Measurements from ENCODE around the gene PTPRG. TPM values are rescaled to one million over a fixed set of nuclear protein-coding genes. Genes with fewer than 3 reads are reported as not detected.

Gene PTPRG
- polyA plus RNA-seq, 5 donors = 28.0 to 55.8 (median 48.4) TPM

DNA sequence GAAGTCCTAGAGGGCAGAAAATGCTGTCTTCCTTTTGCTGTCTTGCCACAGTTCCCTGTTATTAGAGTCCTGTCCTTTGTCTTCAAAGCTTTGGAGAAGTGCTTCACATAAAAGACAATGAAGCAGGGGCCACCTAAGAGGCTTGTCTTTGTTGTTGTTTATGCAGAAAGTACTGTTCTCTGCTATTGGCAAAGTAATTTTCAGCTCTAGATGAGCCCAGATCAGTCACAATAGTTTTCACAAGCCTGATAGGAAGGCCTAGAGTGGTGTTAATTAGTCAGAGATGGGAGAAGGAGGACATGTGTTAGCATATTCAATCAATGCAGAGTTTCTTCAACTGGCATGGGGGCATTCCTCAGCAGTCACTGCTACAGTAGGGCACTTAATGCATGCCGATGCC lies 300.0 kb downstream of the PTPRG start:
- no peak for DNase-seq

DNA sequence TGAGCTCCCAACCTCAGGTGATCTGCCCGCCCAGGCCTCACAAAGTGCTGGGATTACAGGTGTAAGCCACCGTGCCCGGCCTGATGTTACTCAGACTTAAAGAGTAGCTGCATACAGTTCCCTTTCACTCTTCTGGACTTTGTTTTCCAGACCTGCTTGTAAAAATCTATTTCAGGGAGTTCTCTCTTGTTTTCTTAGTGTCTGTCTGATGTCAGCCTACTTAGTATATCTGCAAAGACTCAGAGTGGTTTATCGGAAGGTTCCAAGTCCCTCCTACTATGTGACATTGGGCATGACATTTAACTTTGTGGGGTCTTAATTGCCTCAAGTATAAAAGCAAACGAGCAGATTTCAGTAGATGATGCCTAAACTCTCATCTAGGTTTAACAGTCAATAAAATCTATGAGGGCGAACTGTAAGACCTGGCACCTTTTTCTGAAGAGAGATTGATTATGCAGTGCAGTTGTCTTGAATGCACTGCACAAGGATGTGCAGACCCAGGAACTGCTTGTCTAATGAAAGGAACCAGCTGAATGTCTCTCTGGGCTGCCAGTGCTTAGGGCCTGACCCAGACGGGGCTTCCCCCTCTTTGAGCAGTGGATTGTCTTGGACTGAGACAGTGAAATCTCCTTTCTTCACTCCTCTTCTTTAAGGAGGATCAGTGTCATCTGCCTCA lies 301.4 kb downstream of the PTPRG start:
- DNase-seq = no peak

DNA sequence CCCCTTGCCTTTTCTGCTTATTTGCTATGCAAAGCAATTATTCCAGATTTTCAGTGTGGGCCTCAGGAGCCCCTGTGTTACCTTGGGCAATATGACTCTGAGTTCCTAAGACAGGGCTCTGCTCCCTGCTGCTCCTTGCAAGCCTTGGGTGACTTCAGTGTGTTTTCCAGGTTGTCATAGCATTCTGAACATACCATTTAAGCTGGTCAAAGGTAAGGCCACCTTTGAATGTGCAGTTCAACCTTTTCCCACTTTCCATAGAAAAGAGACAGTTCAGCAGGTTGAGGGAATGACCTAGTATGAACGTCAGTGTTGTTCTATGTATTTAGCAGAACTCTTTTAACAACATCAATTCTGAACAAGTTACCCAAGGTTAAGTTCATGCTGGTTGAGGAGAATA lies 302.2 kb downstream of the PTPRG start:
- DNase-seq = no peak

DNA sequence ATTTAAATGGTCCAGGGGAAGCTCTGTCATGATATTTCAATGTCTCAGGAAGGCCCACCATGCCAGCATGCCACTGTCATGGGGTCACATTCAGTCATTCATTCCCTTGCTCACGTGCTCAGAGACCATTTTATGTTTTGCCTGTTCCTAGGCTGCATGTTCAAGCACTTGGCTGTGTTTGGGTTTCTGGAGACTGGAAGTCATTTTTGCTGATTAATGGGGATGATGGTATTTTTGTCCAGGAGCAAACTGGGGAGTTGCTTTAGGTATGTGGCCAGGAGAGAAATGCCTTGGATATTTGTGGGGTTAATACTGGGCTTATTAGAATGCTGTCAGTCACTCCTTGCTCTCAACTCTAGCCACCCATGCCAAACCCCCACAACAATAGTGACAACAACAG lies 303.5 kb downstream of the PTPRG start:
- no peak for DNase-seq

DNA sequence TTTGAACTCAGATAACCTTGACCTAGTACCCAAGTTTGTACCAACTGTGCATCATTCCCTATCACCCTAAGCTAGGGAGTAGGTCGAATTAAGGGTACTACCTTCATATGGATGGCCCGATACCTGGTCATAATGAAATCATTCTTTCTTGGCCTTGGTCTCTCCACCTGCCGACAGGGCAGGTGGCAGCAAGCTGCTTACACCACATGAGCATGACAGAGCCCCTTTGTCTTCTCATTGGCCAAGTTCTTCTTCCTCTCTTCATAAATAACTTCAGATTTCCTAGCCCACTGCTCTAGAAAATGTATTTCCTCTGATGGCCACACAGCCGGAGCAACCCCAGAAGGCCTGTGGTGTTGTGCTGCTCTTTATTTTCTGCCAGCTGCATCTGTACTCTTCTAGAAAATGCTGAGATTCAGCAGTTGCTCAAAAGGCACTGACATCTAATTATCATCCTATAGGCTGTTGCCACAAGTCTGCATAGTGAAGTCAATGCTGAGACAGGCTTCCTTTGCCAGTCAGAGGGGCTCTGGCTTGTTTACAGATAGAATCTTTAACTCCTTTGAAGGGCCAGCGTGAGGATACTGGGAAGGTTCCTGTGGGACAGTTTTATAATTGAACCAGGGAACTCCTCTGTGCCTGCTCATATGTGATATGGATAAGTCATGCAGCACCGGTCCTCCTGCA lies 304.2 kb downstream of the PTPRG start:
- DNase-seq = no peak

DNA sequence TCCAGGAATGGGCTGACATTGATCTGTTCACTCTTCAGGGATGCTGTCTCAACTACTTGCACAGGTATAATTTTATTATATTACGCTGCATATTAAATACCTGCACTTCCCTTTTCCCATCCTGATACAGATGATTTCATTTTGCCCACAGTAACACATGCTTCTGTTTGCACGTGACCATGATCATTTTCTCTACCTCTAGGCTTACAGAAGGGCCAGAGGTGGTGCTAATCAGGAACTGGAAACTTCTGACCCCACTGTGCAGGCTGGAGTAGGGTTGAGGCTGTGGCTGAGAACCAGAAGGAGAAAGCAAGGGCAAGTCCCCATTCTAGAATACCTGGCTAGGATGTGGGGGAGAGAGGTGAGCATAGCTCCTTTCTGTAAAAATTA lies 304.8 kb downstream of the PTPRG start:
- no peak for DNase-seq

DNA sequence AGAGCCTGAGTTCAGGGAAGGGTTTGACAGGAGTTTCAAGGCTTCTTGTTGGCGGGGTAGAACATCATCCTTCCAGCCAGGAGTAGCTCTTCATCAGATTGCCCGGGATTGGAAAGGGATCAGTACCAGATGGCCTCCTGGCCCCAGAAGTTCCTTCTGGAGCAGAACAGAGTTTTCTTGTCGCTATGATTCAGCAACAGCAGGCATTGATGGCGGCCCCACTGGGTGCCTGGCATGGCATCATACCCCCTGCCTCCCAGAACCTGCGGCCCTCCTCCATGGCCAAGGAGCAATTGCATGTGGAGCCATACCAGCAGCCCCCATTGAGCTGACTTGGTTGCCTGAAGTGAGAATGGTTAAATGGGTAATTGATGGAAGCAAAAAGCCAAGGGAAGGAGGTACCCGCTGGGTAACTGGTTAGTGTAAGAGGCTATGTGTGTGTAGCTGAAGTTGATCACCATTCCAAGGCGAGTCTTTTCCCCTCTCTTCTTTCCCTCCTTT lies 305.6 kb downstream of the PTPRG start:
- no peak for DNase-seq

DNA sequence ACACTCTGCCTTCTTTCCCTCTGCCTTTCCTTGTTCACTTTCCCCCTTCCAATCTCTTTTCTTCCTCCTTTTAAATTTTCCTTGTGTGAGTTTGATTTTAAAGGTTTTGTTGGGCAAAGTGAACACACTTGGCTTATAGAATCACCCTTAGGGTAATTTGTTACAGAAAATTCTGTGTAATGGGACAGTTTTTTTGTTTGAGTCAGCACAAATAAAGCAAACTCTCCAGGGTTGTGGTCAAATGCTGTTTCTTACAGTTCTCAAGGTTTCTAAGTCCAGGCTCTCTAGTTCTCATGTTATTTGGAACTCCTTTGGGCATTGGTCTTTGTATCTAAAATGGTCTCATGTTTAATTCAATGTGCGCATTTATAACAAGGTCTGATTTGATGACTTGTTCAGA lies 307.1 kb downstream of the PTPRG start:
- DNase-seq = no peak

DNA sequence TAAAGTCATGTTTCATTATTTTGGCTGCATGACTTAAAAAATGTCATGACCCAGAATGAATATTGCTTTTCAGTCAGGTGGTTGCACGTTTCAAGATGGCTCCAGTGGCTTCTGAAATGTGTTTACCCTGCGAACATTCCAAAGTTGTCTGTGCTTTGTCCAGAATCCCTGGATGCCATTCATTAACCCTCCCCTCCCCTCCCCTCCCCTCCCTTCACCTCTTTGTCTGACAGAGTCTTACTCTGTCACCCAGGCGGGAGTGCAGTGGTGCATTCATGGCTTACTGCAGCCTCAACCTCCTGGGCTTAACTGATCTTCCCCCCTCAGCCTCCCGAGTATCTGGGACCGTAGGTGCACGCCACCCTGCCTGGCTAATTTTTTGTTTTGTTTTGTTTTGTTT lies 308.0 kb downstream of the PTPRG start:
- DNase-seq = no peak

DNA sequence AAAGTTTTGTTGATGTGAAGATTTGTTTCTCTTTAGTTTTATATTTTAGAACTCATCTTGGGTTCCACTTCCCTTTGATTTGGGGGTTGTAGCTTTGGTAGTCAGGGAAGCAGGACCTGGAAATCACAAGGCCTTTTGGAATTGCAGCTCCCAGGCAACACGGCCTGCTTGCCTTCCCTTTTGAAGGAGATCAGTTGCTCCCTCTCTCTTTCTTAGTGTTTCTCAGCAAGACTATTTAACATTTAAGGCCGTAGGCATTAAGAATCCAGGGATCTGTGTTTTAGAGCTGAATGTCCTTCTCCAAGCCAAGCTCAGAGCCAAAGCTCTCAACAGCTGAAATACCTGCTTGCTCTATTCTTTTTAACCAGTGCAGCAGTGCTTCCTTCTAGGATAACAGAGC lies 310.3 kb downstream of the PTPRG start:
- no peak for DNase-seq

DNA sequence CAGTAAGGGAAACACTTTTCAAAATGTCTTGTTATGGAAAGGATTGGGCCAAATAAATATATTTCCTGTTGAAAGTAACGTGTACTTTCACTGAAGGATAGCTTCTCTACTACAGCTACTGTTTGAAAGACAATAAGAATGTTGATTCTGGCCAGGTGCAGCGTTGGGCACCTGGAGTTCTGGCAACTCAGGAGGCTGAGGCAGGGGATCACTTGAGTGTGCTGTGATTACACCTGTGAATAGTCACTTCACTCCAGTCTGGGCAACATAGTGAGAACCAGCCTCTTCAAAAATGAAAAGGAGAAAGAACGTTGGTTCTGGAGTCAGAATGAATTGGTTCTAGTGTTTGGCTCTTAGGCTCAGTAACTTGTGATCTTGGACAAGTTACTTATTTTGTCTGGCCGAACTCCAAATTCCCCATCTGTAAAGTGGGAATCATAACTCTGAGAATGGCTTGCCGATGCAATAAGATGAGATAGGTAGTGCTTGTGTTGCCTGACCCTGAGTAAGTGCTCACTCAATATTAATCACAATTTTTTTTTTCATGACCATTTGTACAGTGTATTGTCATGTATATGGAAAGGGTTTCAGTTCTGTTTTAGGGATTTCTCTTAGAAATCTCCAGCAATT lies 310.8 kb downstream of the PTPRG start:
- no peak for DNase-seq

DNA sequence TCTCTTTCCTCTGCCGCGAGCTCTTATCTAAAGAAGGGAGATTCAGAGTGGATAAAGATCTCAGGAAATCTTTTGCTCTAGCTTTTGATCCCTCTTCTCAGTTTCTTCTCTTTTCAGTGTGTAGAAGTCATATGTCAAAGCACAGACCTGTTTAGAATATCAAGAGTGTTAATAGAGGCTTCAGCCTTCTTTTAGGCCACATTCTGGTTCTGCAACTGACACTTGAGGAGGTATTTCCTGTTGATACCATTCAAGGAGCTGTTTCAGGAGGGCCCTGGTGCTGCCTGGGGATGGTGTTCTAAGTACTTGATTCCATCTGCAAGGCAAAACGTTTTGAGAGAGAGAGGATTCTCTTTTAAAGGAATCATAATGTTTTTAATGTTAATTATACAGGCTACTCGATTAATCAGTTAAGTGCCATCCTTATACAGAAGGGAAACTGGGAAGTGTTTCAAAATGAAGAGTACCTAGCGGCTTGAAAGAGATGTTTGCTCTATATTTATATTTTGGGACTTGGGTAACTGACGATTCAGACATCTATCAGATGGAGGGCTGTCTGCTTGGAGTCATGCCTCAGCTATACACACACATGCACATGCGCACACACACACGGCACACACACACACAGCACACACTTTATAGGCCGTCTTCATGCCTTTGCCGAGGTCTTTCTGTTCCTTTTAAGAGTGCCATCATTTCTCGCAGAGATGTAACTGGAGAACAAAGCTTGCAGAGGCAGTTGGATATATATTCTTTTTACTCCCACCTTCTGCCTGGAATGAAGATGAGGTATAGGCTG lies 313.9 kb downstream of the PTPRG start:
- DNase-seq = no peak

DNA sequence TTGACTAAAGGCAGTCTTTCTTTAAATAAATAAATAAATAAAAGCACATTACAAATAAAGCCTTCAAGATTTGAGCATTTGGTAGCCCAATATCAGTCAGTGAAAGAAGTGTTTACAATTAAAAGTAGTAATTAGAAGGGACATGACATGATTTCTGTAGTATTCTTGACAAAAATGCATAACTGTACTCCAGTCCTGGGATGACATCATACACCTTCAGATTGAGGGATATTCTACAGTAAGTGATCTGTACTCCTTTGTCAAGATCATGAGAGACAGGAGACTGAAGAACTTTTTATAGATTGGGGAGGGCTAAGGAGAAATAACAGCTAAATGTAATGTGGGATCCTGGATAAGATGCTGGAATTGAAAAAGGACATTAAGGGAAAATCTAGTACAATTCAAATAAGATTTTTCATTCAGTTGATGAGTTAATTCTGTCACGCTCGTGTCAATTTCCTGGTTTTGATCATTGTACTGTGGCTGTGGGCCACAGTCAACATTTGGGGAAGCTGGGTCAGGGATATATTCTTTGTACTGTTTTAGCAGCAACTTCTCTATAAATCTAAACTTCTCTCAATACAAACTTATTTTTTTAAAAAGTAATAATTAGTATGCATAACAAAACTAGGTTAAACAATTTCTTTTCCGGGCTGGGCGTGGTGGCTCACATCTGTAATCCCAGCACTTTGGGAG lies 314.8 kb downstream of the PTPRG start:
- DNase-seq = no peak

DNA sequence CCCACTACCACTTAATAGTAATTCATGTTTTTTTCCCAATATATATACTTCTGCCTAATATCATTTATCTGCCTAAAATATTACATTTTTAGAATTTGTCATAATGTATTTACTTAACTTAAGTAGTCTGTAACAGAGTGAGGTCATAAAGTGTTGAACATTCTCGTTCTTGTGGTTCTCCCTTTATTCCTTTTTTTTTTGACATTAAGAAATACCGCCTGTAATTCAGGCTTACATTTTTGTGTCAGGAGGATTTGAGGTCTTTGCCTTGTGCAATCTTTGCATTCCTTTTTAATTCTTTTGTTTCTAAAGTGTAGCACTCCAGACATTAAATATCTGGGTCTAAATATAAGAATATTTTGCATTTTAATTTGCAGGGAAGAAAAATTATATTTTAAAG lies 315.4 kb downstream of the PTPRG start:
- no peak for DNase-seq

DNA sequence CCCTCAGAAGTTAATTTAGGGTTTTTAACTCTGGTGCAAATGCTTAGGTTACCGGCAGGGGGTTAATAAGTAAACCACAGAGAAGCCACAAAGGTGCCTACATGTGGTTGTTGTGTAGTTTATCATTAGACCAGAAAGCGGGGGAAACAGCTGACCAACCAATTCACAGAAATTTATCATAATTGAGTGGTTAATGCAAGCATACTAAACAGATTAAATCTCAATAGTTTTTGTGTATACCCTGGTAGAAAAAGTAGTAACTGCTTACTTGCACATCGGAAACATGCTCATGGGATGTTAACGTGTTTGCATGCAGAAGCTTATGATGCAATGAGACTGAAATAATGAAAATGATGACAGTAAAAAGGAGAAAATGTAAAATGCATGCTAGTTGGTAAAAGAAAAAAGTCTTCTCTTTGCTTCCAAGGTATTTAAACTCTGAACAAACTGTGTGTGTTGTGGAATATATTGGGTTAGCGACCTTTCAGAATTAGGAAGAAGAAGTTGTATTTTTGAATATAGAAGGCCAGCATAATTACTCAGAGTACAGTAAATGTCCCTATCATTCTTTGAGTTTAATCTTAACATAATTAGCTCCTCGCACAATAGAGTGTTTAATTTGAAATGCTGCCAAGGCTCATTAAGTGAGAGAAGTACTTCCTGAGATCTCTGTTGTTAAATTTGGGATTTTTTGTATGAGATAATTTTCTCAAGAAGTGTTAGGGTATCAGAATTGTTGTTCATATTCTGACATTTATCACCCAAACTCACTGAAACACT lies 316.2 kb downstream of the PTPRG start:
- DNase-seq = no peak

DNA sequence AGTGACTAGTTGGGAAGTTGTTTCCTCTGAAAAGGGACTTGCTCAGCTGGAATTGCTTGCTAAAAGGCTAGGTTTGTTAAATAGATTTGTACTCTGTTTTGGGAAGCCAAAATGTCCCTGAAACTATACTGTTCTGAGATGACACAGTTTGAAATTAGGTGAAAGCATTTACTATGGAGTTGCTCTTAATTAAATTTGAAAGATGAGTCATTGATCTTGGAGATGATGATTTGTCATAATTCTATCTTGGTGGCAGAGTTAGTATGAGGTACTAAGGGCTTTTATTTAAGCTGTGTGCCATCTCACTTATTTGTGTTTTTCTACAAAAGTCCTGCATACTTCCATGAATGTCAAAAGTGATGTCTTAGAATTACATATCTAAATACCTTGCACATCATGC lies 320.9 kb downstream of the PTPRG start:
- DNase-seq = no peak

DNA sequence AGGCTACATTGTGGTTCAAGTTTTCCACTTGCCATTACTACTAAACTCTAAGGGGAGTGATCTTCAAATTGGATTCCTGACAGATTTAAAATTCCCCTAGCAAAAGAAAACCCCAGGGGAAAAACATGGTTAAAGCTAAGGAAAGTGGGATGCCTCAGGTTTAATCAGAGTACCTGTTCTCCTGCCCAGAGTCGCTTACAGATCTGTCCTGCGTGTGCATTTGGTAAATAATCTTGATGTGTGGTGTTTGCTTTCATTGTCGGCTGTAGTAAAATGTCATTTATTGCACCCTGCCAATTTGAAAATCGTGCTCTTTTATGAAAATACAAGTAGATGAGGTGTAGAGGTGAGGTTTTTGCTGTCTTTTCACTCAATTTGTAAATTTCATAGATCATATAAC lies 323.4 kb downstream of the PTPRG start:
- DNase-seq = no peak

DNA sequence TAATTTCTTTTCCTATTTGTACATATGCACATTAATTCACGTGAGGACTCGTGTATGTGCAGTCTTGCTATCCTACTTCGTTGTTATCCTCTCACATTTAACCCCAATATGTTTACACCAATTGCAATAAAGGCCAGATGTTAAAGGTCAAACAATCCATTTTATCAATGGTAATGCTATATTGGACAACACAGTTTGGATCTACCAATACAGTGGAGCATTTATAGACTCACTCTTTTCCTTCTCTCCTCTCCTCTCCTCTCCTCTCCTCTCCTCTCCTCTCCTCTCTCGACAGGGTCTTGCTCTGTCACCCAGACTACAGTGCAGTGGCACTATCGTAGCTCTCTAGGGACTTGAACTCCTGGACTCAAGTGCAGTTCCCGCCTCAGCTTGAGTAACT lies 324.0 kb downstream of the PTPRG start:
- DNase-seq = no peak

DNA sequence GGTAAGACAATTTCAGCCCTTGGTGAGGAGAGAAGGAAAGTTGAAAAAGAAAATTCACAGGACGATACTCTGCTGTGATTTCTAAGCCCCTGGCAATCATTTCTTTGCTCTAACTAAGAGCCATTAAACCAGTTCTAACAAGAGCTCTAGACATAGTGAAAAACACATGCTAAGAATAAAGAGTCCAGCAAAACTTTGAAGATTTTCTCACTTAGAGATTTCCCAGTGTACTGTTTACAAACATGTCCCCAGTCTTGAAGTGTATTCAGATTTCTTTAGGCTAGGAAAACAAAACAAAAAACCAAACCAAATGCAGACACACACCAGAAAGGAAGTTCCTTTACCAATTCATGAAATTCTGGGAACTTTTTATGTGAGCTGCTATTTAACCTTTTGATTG lies 325.8 kb downstream of the PTPRG start:
- DNase-seq = no peak

DNA sequence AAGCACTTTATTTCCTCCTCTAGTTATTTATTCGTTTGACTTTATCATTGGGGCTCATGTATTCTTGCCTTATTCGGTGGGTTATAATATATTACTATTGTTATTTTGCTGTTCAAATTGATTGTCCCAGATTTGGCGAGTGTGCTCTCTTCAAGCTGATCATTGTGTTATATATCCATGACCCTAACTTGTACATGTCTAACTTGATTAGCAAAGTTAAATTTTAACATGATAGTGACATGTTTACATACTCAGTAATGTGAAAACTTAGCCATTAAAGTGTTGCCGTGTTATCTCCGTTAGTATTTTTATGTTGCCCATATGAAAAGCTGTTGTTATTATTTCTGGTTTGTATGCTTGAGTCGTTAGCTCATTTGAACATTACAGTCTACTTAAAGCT lies 327.9 kb downstream of the PTPRG start:
- no peak for DNase-seq

DNA sequence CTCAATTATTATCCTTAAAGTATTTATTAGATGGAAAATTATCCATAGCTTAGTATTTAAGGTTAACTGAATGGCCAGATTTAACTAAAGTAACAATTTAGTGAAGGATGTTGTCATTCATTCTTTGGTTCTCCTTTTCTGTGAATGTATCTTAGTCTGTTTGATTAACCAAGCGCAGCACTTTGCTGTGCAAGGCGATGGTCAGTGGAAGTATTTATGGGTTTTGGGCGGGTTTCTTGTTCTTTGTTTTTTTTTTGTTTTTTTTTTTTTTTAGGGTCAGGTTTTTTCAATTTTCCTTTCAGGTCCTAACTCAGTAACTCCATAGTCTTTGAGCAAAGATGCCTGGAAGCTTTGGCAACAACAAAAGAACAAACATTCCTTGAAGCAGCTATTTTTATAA lies 328.8 kb downstream of the PTPRG start:
- no peak for DNase-seq

Measured in right lung (tissue), 5 donors.